A673 (cell line): Measurements from ENCODE around the gene SHISA3.

Experiments used
- CTCF ChIP-seq: fragments of 300-800, 200-600 bp; sonication (generic); conservative IDR thresholded peaks from 2 replicates; pipeline ENCODE4 v1.5.1; 2017; ENCODE audit warnings: low read depth, mild to moderate bottlenecking, antibody characterized with exemption, low read length, moderate library complexity, mixed read lengths
- EZH2 ChIP-seq: fragments of 200-600 bp; sonication (generic); IDR thresholded peaks from 2 replicates; pipeline ENCODE4 v1.6.1; 2017; ENCODE audit warnings: borderline replicate concordance, low read depth, mild to moderate bottlenecking, mixed read lengths, antibody characterized with exemption, low read length; ENCODE audit not compliant: poor library complexity, severe bottlenecking

GRCh38 chr4:42436928-42437565 is 39.8 kb downstream of the SHISA3 start:
- TF ChIP-seq EZH2: no peak
- TF ChIP-seq CTCF: no peak
